Mesenchymal stem cell (in vitro differentiated cells and primary cell): ENCODE results near the gene MYD88.

Experiments
- DNase-seq: peaks from one replicate; pipeline ENCODE4 v3.0.0-alpha.2; 2013
- H2AFZ ChIP-seq: one replicate; pipeline ENCODE4 v1.6.1; 2013; ENCODE audit warnings: low read depth, mild to moderate bottlenecking, control low read depth, inconsistent platforms, low read length, moderate library complexity
- H2AK5ac ChIP-seq: 2 replicates; pipeline ENCODE4 v1.6.1; 2013; ENCODE audit warnings: low read length, moderate library complexity, mild to moderate bottlenecking, inconsistent platforms; ENCODE audit not compliant: severe bottlenecking
- H2BK120ac ChIP-seq: one replicate; pipeline ENCODE4 v1.6.1; 2013; ENCODE audit warnings: low read depth, mild to moderate bottlenecking, inconsistent platforms, low read length, moderate library complexity
- H2BK12ac ChIP-seq, 2 experiments: one replicate each; pipeline ENCODE4 v1.6.1; 2013; ENCODE audit warnings: inconsistent platforms in 2 of 2, low read length in 2 of 2, mild to moderate bottlenecking in 2 of 2, moderate library complexity in 2 of 2, control low read depth in 1 of 2
- H2BK15ac ChIP-seq: one replicate; pipeline ENCODE4 v1.6.1; 2013; ENCODE audit warnings: mild to moderate bottlenecking, low read depth, inconsistent platforms; ENCODE audit not compliant: poor library complexity, severe bottlenecking
- H2BK5ac ChIP-seq: 2 replicates; pipeline ENCODE4 v1.6.1; 2013; ENCODE audit warnings: low read depth, mild to moderate bottlenecking, low read length, control low read depth, inconsistent platforms; ENCODE audit not compliant: poor library complexity, severe bottlenecking
- H3K14ac ChIP-seq, 2 experiments: one replicate each; pipeline ENCODE4 v1.6.1; 2013; ENCODE audit warnings: inconsistent platforms in 2 of 2, low read length in 2 of 2, control low read depth in 1 of 2, mild to moderate bottlenecking in 1 of 2, moderate library complexity in 1 of 2
- H3K18ac ChIP-seq, 2 experiments: one replicate each; pipeline ENCODE4 v1.6.1; 2013; ENCODE audit warnings: inconsistent platforms in 2 of 2, low read length in 2 of 2, control low read depth in 1 of 2, low read depth in 1 of 2, mild to moderate bottlenecking in 1 of 2
- H3K23ac ChIP-seq, 2 experiments: one replicate each; pipeline ENCODE4 v1.6.1; 2013; ENCODE audit warnings: inconsistent platforms in 2 of 2, low read length in 2 of 2, mild to moderate bottlenecking in 2 of 2, moderate library complexity in 2 of 2, control low read depth in 1 of 2
- H3K27ac ChIP-seq: 2 replicates; pipeline ENCODE4 v1.5.1; 2013; ENCODE audit warnings: mild to moderate bottlenecking, moderate library complexity, low read length, control low read depth, inconsistent platforms; ENCODE audit not compliant: poor library complexity, severe bottlenecking
- H3K27me3 ChIP-seq, 2 experiments: 2 replicates each; pipeline versions ENCODE4 v1.6.1 to v1.7.0; 2013; ENCODE audit warnings: low read length in 2 of 2, mild to moderate bottlenecking in 2 of 2, moderate library complexity in 2 of 2, control low read depth in 1 of 2, inconsistent platforms in 1 of 2; ENCODE audit not compliant: control insufficient read depth in 1 of 2, insufficient read depth in 1 of 2
- H3K36me3 ChIP-seq, 2 experiments: 2 replicates each; pipeline versions ENCODE4 v1.6.1 to v1.7.0; 2013; ENCODE audit warnings: low read length in 2 of 2, control low read depth in 1 of 2, inconsistent platforms in 1 of 2, low read depth in 1 of 2, mild to moderate bottlenecking in 1 of 2; ENCODE audit not compliant: insufficient read depth in 2 of 2, control insufficient read depth in 1 of 2
- H3K4ac ChIP-seq, 2 experiments: one replicate each; pipeline ENCODE4 v1.6.1; 2013; ENCODE audit warnings: inconsistent platforms in 2 of 2, low read length in 2 of 2, mild to moderate bottlenecking in 2 of 2, moderate library complexity in 2 of 2, control low read depth in 1 of 2, low read depth in 1 of 2
- H3K4me1 ChIP-seq: 2 replicates; pipeline ENCODE4 v1.6.1; 2013; ENCODE audit warnings: low read depth, low read length, control low read depth; ENCODE audit not compliant: control insufficient read depth, insufficient read depth
- H3K4me2 ChIP-seq: 2 replicates; pipeline ENCODE4 v1.6.1; 2013; ENCODE audit warnings: low read length, mild to moderate bottlenecking, inconsistent platforms; ENCODE audit not compliant: poor library complexity, severe bottlenecking
- H3K4me3 ChIP-seq, 2 experiments: 2 replicates each; pipeline versions ENCODE4 v1.5.1 to v1.7.0; 2013; ENCODE audit warnings: low read length in 2 of 2, mild to moderate bottlenecking in 2 of 2, control low read depth in 1 of 2, low read depth in 1 of 2; ENCODE audit not compliant: insufficient read depth in 1 of 2
- H3K79me1 ChIP-seq: replicated peaks from 2 replicates; pipeline ENCODE4 v1.6.1; 2013; ENCODE audit warnings: mild to moderate bottlenecking, control low read depth, low read length, inconsistent platforms; ENCODE audit not compliant: poor library complexity, severe bottlenecking
- H3K9ac ChIP-seq: 2 replicates; pipeline ENCODE4 v1.7.0; 2013; ENCODE audit warnings: mild to moderate bottlenecking, low read length, moderate library complexity
- H3K9me3 ChIP-seq: 2 replicates; pipeline ENCODE4 v1.7.0; 2013; ENCODE audit warnings: mild to moderate bottlenecking, low read length; ENCODE audit not compliant: control insufficient read depth
- H4K8ac ChIP-seq: one replicate; pipeline ENCODE4 v1.6.1; 2013; ENCODE audit warnings: inconsistent platforms, mild to moderate bottlenecking, low read length, moderate library complexity
- H4K91ac ChIP-seq: one replicate; pipeline ENCODE4 v1.6.1; 2013; ENCODE audit warnings: mild to moderate bottlenecking, low read length, inconsistent platforms
- WGBS: methylation state at CpG from one replicate; pipeline ENCODE4 v1.1.7; 2013; ENCODE audit warnings: mixed read lengths; 5-methylcytosine and 5-hydroxymethylcytosine counted together

MYD88 gene

DNA sequence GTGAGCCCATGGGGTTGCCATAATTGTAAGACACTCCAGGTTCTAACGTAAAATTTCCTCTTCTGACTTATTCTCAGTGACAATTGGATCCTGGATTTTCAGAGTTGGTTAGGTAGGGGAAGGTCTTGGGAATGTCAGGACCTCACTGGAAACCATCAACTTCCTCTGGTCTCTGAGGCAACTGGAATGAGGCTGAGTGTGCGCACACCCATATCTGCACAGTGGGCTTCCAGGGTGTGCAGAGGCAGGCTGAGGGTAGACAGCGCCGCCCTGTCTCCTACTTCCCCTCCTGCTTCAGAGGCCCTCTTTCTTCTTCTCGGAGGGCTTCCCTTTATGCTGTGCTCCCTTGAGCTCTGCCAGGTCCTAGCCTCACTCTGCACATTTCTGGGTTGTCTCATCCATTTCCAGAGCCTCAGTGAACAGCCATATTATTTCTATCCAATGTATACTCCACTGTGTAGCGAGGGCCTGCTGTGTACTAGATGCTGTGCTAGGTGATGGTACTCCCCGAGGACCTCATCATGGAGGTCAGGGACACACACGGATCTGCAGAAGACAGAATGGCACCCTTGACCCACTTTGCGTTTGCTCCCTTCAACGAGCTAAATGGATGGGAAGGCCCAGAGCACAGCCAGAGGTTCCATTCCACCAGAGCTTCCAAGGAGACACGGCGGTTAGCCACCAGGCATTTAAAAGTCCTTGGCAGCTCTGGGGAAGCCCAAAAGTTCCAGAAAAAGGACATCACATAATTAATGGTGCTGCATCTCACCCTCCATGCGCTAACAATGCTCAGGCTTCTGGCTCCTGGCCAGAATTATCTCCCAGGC lies 19.8 kb upstream of the MYD88 start:
- DNase-seq = no peak
- Histone ChIP-seq H3K4me3 (no peak overlapping the region), H3K4me2 (no peak overlapping the region), H3K9me3 (no peaks in the 10 kb centered on the region), H2AK5ac (no peak overlapping the region), H3K14ac (no peak overlapping the region), H3K9ac (no peak overlapping the region), H4K91ac (no peak overlapping the region), H3K36me3 (peaks cover 39% of the 10 kb centered on the region in 2 experiments), H2BK120ac (no peak overlapping the region), H3K23ac (no peak overlapping the region), H2AFZ (no peak overlapping the region), H4K8ac (no peak overlapping the region), H2BK5ac (no peak overlapping the region), H3K4me1 (peaks cover 10% of the 10 kb centered on the region), H3K79me1 (no peaks in the 10 kb centered on the region), H3K18ac (no peak overlapping the region), H3K27me3 (peaks cover 6 to 16% of the 10 kb centered on the region in 2 experiments), H2BK15ac (no peak overlapping the region), H3K27ac (no peak overlapping the region), H2BK12ac (no peak overlapping the region), H3K4ac (no peak overlapping the region)
- 92% methylated on average over 12 of the region's 13 CpGs for WGBS

DNA sequence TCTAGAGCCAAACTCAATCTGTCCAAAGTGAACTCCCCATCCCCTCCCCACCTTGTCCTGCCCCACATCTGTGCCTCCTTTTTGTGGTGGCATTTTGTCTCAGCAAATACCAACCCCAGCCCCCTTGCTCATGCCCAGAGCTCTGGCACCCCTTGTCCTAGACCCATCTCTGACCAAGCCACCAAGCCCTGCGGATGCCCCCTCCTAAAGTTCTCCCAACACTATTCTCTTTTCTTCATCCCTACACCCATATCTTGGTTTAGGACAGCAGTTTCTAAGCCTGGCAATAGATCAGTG lies 19.3 kb upstream of the MYD88 start:
- WGBS = 100% methylated on average over 1 of the region's 1 CpG

DNA sequence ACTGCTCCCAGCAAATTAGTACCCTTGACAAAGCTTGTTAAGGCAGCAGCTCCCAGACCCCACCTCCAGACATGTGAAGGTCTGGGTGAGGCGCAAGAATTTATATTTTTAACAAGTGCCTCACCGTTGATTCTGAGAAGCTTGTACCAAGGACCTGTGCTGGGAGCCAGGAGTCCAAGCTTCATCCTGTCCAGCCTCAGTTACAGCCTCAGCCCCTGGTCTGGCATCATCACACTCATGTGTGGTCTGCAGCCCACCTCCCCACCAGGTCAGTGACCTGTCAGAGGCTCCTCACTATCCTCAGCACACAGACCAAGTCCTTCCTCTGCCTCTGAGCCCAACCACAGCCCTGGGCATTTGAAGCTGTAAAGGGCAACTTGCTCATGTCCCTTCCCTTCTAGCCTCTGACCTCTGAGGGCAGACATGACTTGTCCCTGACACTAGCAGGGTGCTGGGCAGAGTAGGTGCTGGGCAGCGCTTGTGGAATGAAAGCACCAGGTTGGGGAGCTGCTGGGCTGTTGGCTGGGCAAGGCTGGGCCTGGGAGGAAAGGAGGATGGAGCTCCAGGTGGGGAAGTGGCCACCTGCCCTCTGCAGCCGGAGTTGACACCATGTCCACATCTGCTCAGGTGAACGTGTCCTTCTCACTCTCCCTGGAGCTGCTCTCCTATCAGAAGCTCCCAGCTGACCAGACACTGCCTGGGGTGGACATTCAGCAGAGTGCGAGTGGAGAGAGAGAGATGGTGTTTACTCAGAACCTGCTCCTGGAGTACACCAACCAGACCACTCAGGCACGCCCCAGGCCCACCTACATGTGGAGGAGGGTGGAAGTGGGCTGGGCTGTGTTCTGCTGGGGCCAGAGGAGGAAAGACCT lies 18.4 kb upstream of the MYD88 start:
- H3K9ac ChIP-seq = no peak overlapping the region
- over 99% methylated on average over 5 of the region's 7 CpGs for WGBS
- H2BK15ac ChIP-seq = no peak overlapping the region

More for the DNA sequence above, 19.3 kb upstream of the MYD88 start:
- H3K18ac ChIP-seq = no peak overlapping the region
- H3K27ac ChIP-seq = no peak overlapping the region
- H3K4me2 ChIP-seq = no peak overlapping the region
- no peak overlapping the region for H2BK120ac ChIP-seq
- H3K9me3 ChIP-seq = no peaks in the 10 kb centered on the region
- H3K23ac ChIP-seq = no peak overlapping the region
- H2BK12ac ChIP-seq = no peak overlapping the region
- no peak overlapping the region for H4K8ac ChIP-seq
- H3K9ac ChIP-seq = no peak overlapping the region
- H2BK15ac ChIP-seq = no peak overlapping the region
- H2AFZ ChIP-seq = no peak overlapping the region
- no peak overlapping the region for H3K14ac ChIP-seq
- H4K91ac ChIP-seq = no peak overlapping the region
- no peak overlapping the region for H2AK5ac ChIP-seq
- peaks cover 10% of the 10 kb centered on the region for H3K4me1 ChIP-seq
- no peak overlapping the region for H3K4ac ChIP-seq
- no peak overlapping the region for H2BK5ac ChIP-seq
- peaks cover 39 to 44% of the 10 kb centered on the region in 2 experiments for H3K36me3 ChIP-seq
- H3K27me3 ChIP-seq = peaks cover 6 to 16% of the 10 kb centered on the region in 2 experiments
- H3K4me3 ChIP-seq = no peak overlapping the region
- H3K79me1 ChIP-seq = no peaks in the 10 kb centered on the region
- DNase-seq = no peak

More for the DNA sequence above, 18.4 kb upstream of the MYD88 start:
- H2BK120ac ChIP-seq = no peak overlapping the region
- H3K9me3 ChIP-seq = no peaks in the 10 kb centered on the region
- H3K14ac ChIP-seq = no peak overlapping the region
- no peak overlapping the region for H2BK5ac ChIP-seq
- H3K23ac ChIP-seq = no peak overlapping the region
- no peak overlapping the region for H4K8ac ChIP-seq
- H2AFZ ChIP-seq = no peak overlapping the region
- H3K4me3 ChIP-seq = no peak overlapping the region
- peaks cover 45 to 53% of the 10 kb centered on the region in 2 experiments for H3K36me3 ChIP-seq
- no peak overlapping the region for H3K4me2 ChIP-seq
- peaks cover 3% of the 10 kb centered on the region for H3K4me1 ChIP-seq
- H3K4ac ChIP-seq = no peak overlapping the region
- peaks cover 2% of the 10 kb centered on the region for H3K79me1 ChIP-seq
- H2BK12ac ChIP-seq = no peak overlapping the region
- no peak overlapping the region for H2AK5ac ChIP-seq
- H4K91ac ChIP-seq = no peak overlapping the region
- peaks cover 6 to 10% of the 10 kb centered on the region in 2 experiments for H3K27me3 ChIP-seq
- H3K27ac ChIP-seq = no peak overlapping the region
- no peak overlapping the region for H3K18ac ChIP-seq
- DNase-seq = no peak
